Thyroid gland (tissue), 4 donors: ENCODE measurements around the gene HSF2BP.

ENCODE experiments used
- POLR2A ChIP-seq, 2 donors: fragments of 450-650 bp; IDR thresholded peaks; one replicate each; pipeline ENCODE4 v1.6.1; 2017; ENCODE audit warnings: antibody characterized with exemption in 2 of 2, mild to moderate bottlenecking in 2 of 2, moderate library complexity in 1 of 2
- TF ChIP-seq, protein P1 (sequence below), 6 experiments: fragments of 200-600 bp in 3 of 6; fragments of 450-650 bp in 3 of 6; sonication (generic) in 3 of 6; IDR thresholded peaks; one replicate each; pipeline ENCODE4 v1.5.1; 2016 to 2019; ENCODE audit warnings: antibody characterized with exemption in 6 of 6, mild to moderate bottlenecking in 2 of 6, inconsistent platforms in 1 of 6, moderate library complexity in 1 of 6

DNA sequence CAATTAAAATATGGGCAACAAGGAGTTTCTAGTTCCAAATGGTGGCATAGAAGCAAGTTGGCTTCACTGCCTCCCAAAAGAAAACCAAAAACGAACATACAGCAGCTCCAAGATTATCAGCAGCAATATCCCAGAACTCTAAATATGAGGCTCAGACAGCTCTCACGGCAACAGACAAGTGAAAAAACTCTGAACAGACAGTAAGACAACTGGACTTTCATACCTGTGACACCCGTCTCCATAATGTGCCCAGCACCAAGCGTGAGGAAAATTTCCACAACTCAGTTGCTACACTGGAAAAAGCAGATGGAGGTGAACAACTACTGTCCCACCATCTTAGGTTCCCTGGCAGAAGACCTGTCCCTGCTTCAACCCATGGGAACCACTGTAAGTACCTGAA lies 39.9 kb downstream of the HSF2BP start:
- TF ChIP-seq, protein P1, sequence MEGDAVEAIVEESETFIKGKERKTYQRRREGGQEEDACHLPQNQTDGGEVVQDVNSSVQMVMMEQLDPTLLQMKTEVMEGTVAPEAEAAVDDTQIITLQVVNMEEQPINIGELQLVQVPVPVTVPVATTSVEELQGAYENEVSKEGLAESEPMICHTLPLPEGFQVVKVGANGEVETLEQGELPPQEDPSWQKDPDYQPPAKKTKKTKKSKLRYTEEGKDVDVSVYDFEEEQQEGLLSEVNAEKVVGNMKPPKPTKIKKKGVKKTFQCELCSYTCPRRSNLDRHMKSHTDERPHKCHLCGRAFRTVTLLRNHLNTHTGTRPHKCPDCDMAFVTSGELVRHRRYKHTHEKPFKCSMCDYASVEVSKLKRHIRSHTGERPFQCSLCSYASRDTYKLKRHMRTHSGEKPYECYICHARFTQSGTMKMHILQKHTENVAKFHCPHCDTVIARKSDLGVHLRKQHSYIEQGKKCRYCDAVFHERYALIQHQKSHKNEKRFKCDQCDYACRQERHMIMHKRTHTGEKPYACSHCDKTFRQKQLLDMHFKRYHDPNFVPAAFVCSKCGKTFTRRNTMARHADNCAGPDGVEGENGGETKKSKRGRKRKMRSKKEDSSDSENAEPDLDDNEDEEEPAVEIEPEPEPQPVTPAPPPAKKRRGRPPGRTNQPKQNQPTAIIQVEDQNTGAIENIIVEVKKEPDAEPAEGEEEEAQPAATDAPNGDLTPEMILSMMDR (IDR thresholded peaks at IDR 0.05): no peak
- TF ChIP-seq POLR2A (IDR thresholded peaks at IDR 0.05): no peak
